ENCODE measurements around the gene ATF7.

DNA sequence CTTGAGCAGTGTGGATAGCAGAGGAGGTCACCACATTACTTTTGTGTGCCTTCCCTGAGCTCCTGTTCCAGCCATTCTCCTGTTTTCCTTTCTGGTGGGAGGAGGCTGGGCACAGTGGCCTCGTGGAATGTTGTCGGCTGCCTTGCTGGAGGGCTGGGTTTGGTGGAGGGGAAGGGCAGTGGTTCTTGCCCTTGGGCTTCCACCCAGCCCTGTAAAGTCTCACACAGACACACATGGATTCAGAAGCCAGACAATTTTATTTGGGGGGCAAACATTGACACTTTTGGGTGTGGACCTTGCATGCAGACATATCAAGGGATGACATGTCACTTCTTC lies 119.8 kb downstream of the ATF7 start:
- TF ChIP-seq, protein P1, sequence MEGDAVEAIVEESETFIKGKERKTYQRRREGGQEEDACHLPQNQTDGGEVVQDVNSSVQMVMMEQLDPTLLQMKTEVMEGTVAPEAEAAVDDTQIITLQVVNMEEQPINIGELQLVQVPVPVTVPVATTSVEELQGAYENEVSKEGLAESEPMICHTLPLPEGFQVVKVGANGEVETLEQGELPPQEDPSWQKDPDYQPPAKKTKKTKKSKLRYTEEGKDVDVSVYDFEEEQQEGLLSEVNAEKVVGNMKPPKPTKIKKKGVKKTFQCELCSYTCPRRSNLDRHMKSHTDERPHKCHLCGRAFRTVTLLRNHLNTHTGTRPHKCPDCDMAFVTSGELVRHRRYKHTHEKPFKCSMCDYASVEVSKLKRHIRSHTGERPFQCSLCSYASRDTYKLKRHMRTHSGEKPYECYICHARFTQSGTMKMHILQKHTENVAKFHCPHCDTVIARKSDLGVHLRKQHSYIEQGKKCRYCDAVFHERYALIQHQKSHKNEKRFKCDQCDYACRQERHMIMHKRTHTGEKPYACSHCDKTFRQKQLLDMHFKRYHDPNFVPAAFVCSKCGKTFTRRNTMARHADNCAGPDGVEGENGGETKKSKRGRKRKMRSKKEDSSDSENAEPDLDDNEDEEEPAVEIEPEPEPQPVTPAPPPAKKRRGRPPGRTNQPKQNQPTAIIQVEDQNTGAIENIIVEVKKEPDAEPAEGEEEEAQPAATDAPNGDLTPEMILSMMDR (IDR thresholded peaks at IDR 0.05 in 8 of 11, conservative IDR thresholded peaks at IDR 0.05 in 3 of 11) = no peak
- TF ChIP-seq POLR2AphosphoS5 (IDR thresholded peaks at IDR 0.05) (no peak), POLR2A (IDR thresholded peaks at IDR 0.05) (no peak)

Measured in spleen (tissue), 7 donors.